CD14-positive monocyte (primary cell): ENCODE measurements around the gene OR13J1. TPM values are rescaled to one million over a fixed set of nuclear protein-coding genes. Genes with fewer than 3 reads are reported as not detected.
A peak's percentile ranks its signal among the peaks of the same experiment; 100 is the strongest.

Experiments used
- DNase-seq, 3 donors: peaks; one replicate each; pipeline ENCODE4 v3.0.0-alpha.2; 2011 to 2022
- H2AFZ ChIP-seq: 2 replicates; pipeline ENCODE4 v1.6.0; 2012; ENCODE audit warnings: mild to moderate bottlenecking, low read depth, low read length, inconsistent platforms; ENCODE audit not compliant: insufficient read depth, poor library complexity, severe bottlenecking
- H3K27ac ChIP-seq, 2 donors: 1 replicate in 1 of 2; 2 replicates in 1 of 2; pipeline ENCODE4 v1.5.1; 2012 to 2013; ENCODE audit warnings: low read length in 2 of 2, control low read depth in 1 of 2, inconsistent platforms in 1 of 2, low read depth in 1 of 2, mild to moderate bottlenecking in 1 of 2
- H3K27me3 ChIP-seq, 2 donors: one replicate each; pipeline versions ENCODE4 v1.6.0 to v1.6.1; 2011 to 2013; ENCODE audit warnings: low read length in 2 of 2; ENCODE audit not compliant: control insufficient read depth in 2 of 2, insufficient read depth in 2 of 2
- H3K36me3 ChIP-seq, 2 donors: replicated peaks in 1 of 2; 1 replicate in 1 of 2; 2 replicates in 1 of 2; pipeline versions ENCODE4 v1.5.1 to v1.6.1; 2012 to 2013; ENCODE audit warnings: low read length in 2 of 2, control low read depth in 1 of 2, inconsistent platforms in 1 of 2, mild to moderate bottlenecking in 1 of 2; ENCODE audit not compliant: insufficient read depth in 2 of 2, control insufficient read depth in 1 of 2
- H3K4me1 ChIP-seq, 2 donors: 1 replicate in 1 of 2; 2 replicates in 1 of 2; pipeline versions ENCODE4 v1.5.1 to v1.6.1; 2012 to 2013; ENCODE audit warnings: low read length in 2 of 2, control low read depth in 1 of 2, inconsistent platforms in 1 of 2, mild to moderate bottlenecking in 1 of 2, moderate library complexity in 1 of 2; ENCODE audit not compliant: insufficient read depth in 2 of 2, control insufficient read depth in 1 of 2
- H3K4me2 ChIP-seq: replicated peaks from 2 replicates; pipeline ENCODE3; 2012; ENCODE audit warnings: low read length, moderate library complexity, mild to moderate bottlenecking; ENCODE audit not compliant: poor library complexity, severe bottlenecking; ENCODE audit errors: extremely low read depth
- H3K4me3 ChIP-seq, 3 experiments: fragments of 200-600 bp in 1 of 3; sonication (generic) in 1 of 3; replicated peaks in 1 of 3; 1 replicate in 2 of 3; 2 replicates in 1 of 3; pipeline ENCODE4 v1.5.1; 2011 to 2013; ENCODE audit warnings: low read length in 3 of 3, mild to moderate bottlenecking in 3 of 3, control low read depth in 2 of 3, low read depth in 2 of 3, inconsistent platforms in 1 of 3, moderate library complexity in 1 of 3
- H3K79me2 ChIP-seq: 2 replicates; pipeline ENCODE4 v1.6.0; 2012; ENCODE audit warnings: mild to moderate bottlenecking, control low read depth, inconsistent platforms, low read length, moderate library complexity; ENCODE audit not compliant: insufficient read depth
- H3K9ac ChIP-seq: 2 replicates; pipeline ENCODE4 v1.6.0; 2017; ENCODE audit warnings: low read length, mild to moderate bottlenecking; ENCODE audit not compliant: insufficient read depth, poor library complexity, severe bottlenecking
- H3K9me3 ChIP-seq, 2 donors: replicated peaks in 1 of 2; 1 replicate in 1 of 2; 2 replicates in 1 of 2; pipeline versions ENCODE4 v1.5.1 to v1.6.1; 2012 to 2013; ENCODE audit warnings: low read length in 2 of 2, control low read depth in 1 of 2; ENCODE audit not compliant: control insufficient read depth in 1 of 2, insufficient read depth in 1 of 2
- H4K20me1 ChIP-seq: 2 replicates; pipeline ENCODE4 v1.6.0; 2012; ENCODE audit warnings: mild to moderate bottlenecking, low read length, control low read depth, moderate library complexity; ENCODE audit not compliant: insufficient read depth
- H3K27ac Mint-ChIP-seq, 7 donors: one replicate each; pipeline ENCODE4 v1.8.0; 2020; ENCODE audit warnings: mild to moderate bottlenecking in 7 of 7, mixed read lengths in 7 of 7, moderate library complexity in 6 of 7, inconsistent platforms in 2 of 7
- H3K27me3 Mint-ChIP-seq, 3 donors: one replicate each; pipeline ENCODE4 v1.8.0; 2021 to 2022; ENCODE audit warnings: low read depth in 3 of 3, mild to moderate bottlenecking in 3 of 3, mixed read lengths in 3 of 3, moderate library complexity in 3 of 3, inconsistent platforms in 1 of 3
- H3K36me3 Mint-ChIP-seq, 2 donors: one replicate each; pipeline ENCODE4 v1.8.0; 2020; ENCODE audit warnings: mixed read lengths in 2 of 2, inconsistent platforms in 1 of 2, mild to moderate bottlenecking in 1 of 2
- H3K4me1 Mint-ChIP-seq: one replicate; pipeline ENCODE4 v1.8.0; 2020; ENCODE audit warnings: mild to moderate bottlenecking, mixed read lengths
- H3K4me3 Mint-ChIP-seq, 2 donors: one replicate each; pipeline ENCODE4 v1.8.0; 2020; ENCODE audit warnings: mild to moderate bottlenecking in 2 of 2, mixed read lengths in 2 of 2, moderate library complexity in 1 of 2
- H3K9me3 Mint-ChIP-seq, 7 donors: one replicate each; pipeline ENCODE4 v1.8.0; 2020 to 2022; ENCODE audit warnings: mixed read lengths in 7 of 7, mild to moderate bottlenecking in 6 of 7, moderate library complexity in 6 of 7, inconsistent platforms in 2 of 7
- WGBS: methylation state at CpG from one replicate; pipeline ENCODE4 v1.1.5; 2013; ENCODE audit warnings: missing lambda C conversion rate; ENCODE audit not compliant: insufficient coverage; 5-methylcytosine and 5-hydroxymethylcytosine counted together
- intact Hi-C, 2 donors: fragments of 100-400 bp; cut with micrococcal nuclease; formaldehyde crosslinking; loops; one replicate each; pipeline versions ENCODE4 v1.15.0 to v1.15.1; 2023
- polyA plus RNA-seq, 3 donors: library from polyadenylated mRNA; depleted of rRNA in 1 of 3; unstranded in 2 of 3; stranded (reverse) in 1 of 3; fragments of 300-500 nt in 2 of 3; fragments of >200 nt in 1 of 3; fragmentation: Illumina TruSeq in 2 of 3; gene quantifications; 1 replicate in 2 of 3; 2 replicates in 1 of 3; pipeline ENCODE4 v1.2.3, GENCODE V29; 2012 to 2021
- TF ChIP-seq, protein P1 (sequence below): fragments of 200-600 bp; IDR thresholded peaks from one replicate; pipeline ENCODE4 v1.8.0; 2022; ENCODE audit warnings: antibody characterized with exemption, mild to moderate bottlenecking

The OR13J1 gene
- polyA plus RNA-seq, 3 donors: not detected

DNA sequence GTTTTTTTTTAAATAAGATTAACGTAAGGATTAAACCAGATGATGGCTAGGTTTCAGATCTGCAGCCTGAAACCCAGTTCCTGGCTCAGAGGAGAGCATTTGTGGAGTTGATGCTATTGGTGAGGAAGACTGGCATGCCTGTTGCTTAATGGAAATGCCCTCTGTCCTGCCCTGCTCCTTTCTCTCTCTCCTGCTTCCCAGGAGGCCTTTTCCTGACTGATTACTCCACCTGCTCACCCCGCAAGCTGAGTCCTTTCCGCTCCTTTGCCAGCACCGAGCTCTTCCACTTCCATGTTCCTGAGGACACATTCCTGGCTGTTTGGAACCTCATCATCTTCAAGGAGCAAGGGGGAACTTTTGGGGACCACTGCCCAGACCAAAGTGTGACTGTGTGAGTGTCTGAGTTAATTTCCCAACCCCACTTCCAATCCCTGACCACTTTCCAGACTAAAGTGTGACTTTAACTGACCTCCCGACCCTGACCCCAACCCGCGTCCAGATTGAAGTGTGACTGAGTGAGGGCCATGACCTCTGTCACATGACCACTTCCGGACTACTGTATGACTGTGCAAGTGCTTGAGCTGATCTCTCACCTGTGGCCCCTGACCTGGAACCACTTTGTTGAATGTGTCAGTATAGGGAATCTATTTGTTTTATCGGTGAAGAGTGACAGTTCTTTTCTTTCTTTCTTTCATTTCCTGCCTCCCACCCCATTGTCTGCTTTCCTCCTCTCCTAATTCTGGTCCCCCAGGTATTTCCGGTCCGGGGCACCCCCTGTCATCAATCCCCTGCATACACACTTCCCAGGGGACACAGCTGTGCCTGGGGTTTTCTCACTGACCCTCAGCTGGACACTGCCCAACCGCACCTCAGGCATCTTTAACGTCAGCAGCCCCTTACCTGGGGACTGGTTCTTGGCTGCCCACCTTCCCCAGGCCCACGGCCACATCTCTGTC is 35.7 kb downstream of the OR13J1 start:
- Histone ChIP-seq H3K4me2 (peak overlapping the region; percentile 67), H3K9ac (no peak overlapping the region), H3K4me3 (peak overlapping the region in 1 of 3 experiments; percentile 39), H3K79me2 (peaks cover 4% of the 10 kb centered on the region), H3K27me3 (no peaks in the 10 kb centered on the region), H3K36me3 (no peaks in the 10 kb centered on the region), H2AFZ (no peak overlapping the region), H3K4me1 (peaks cover 67 to 70% of the 10 kb centered on the region in 2 donors), H4K20me1 (no peaks in the 10 kb centered on the region), H3K27ac (peak overlapping the region in 1 of 2 donors; percentile 42), H3K9me3 (no peaks in the 10 kb centered on the region)
- H3K36me3 Mint-ChIP-seq: peaks cover 27 to 29% of the 10 kb centered on the region in 2 donors
- 86% methylated on average over 11 of the region's 14 CpGs for WGBS
- peaks cover 85% of the 10 kb centered on the region for H3K4me1 Mint-ChIP-seq
- no peak for DNase-seq
- TF ChIP-seq, protein P1, sequence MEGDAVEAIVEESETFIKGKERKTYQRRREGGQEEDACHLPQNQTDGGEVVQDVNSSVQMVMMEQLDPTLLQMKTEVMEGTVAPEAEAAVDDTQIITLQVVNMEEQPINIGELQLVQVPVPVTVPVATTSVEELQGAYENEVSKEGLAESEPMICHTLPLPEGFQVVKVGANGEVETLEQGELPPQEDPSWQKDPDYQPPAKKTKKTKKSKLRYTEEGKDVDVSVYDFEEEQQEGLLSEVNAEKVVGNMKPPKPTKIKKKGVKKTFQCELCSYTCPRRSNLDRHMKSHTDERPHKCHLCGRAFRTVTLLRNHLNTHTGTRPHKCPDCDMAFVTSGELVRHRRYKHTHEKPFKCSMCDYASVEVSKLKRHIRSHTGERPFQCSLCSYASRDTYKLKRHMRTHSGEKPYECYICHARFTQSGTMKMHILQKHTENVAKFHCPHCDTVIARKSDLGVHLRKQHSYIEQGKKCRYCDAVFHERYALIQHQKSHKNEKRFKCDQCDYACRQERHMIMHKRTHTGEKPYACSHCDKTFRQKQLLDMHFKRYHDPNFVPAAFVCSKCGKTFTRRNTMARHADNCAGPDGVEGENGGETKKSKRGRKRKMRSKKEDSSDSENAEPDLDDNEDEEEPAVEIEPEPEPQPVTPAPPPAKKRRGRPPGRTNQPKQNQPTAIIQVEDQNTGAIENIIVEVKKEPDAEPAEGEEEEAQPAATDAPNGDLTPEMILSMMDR: no peak
- peak overlapping the region in 6 of 7 donors; percentile 30 to 93 (median 62) for H3K27ac Mint-ChIP-seq
- peak overlapping the region in 1 of 2 donors; percentile 78 for H3K4me3 Mint-ChIP-seq
- intact Hi-C loops: no loop called here
- H3K9me3 Mint-ChIP-seq: peaks cover 0 to 2% (median 0%) of the 10 kb centered on the region in 7 donors
- peaks cover 16 to 31% (median 18%) of the 10 kb centered on the region in 3 donors for H3K27me3 Mint-ChIP-seq

DNA sequence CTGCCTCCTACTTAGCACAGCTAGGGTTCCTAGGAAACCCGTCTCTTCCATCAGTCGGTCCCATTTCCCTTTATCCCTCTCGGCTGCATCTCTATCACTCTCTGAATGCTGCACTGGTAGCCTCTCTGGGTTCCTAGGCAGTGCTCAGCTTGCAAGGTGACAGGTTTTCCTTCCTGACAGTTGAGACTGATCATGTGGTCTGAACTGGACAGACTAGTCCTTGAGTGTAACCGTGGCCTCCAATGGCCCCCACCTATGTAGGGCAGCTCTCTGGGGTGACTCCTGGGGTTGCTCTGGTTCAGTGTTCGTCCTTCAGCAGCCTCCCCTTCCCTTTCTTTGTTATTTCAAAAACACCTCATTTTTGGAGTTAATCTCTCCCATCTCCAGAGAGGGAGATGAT is 37.4 kb downstream of the OR13J1 start:
- Histone ChIP-seq H3K27ac (peak overlapping the region in 1 of 2 donors; percentile 42), H3K79me2 (peaks cover 4% of the 10 kb centered on the region), H3K27me3 (no peaks in the 10 kb centered on the region), H3K36me3 (no peaks in the 10 kb centered on the region), H3K9me3 (no peaks in the 10 kb centered on the region), H3K4me2 (no peak overlapping the region), H2AFZ (no peak overlapping the region), H3K4me1 (peaks cover 74 to 80% of the 10 kb centered on the region in 2 donors), H4K20me1 (no peaks in the 10 kb centered on the region), H3K4me3 (peak overlapping the region in 1 of 3 experiments; percentile 39), H3K9ac (no peak overlapping the region)
- Mint-ChIP-seq H3K27me3 (peaks cover 11 to 20% (median 12%) of the 10 kb centered on the region in 3 donors), H3K36me3 (peaks cover 14 to 15% of the 10 kb centered on the region in 2 donors), H3K4me3 (peak overlapping the region in 1 of 2 donors; percentile 78), H3K9me3 (no peaks in the 10 kb centered on the region), H3K4me1 (peaks cover 84% of the 10 kb centered on the region), H3K27ac (peak overlapping the region in 1 of 7 donors; percentile 50)
- TF ChIP-seq, protein P1: no peak
- 77% methylated on average over 4 of the region's 5 CpGs for WGBS
- intact Hi-C loops: no loop called here
- no peak for DNase-seq
